B cell (primary cell): ENCODE results near the gene GBA2. TPM values are rescaled to one million over a fixed set of nuclear protein-coding genes. Genes with fewer than 3 reads are reported as not detected.

Experiments
- ATAC-seq: fragments of 200-7000 bp; cut with Tn5 transposase; one replicate; pipeline ENCODE4 v1.10.0; 2021; ENCODE audit warnings: low read depth, mild to moderate bottlenecking, moderate number of reproducible peaks, moderate library complexity
- CTCF ChIA-PET: fragments of 350-600 bp; sonication (Branson Sonifier 250); formaldehyde crosslinking; loops from one replicate; lab custom pipeline; 2021; ENCODE audit warnings: antibody characterized with exemption, inconsistent platforms; lab: Charles Lee
- POLR2A ChIA-PET: fragments of 350-600 bp; sonication (Branson Sonifier 250); formaldehyde crosslinking; loops from one replicate; lab custom pipeline; 2021; ENCODE audit warnings: antibody characterized with exemption; lab: Charles Lee
- DNase-seq: peaks from one replicate; pipeline ENCODE4 v3.0.0; 2013
- H2AFZ ChIP-seq: 2 replicates; pipeline ENCODE4 v1.6.1; 2012; ENCODE audit warnings: mild to moderate bottlenecking, low read depth, low read length; ENCODE audit not compliant: insufficient read depth, poor library complexity, severe bottlenecking
- H3K27ac ChIP-seq, 2 donors: 1 replicate in 1 of 2; 2 replicates in 1 of 2; pipeline ENCODE4 v1.5.1; 2012 to 2013; ENCODE audit warnings: low read length in 2 of 2, mild to moderate bottlenecking in 2 of 2, moderate library complexity in 1 of 2
- H3K27me3 ChIP-seq, 4 experiments: fragments of 200-600 bp in 1 of 4; sonication (generic) in 1 of 4; replicated peaks in 1 of 4; 1 replicate in 2 of 4; 2 replicates in 2 of 4; pipeline versions ENCODE4 v1.6.1 to v1.7.0; 2013 to 2016; ENCODE audit warnings: low read length in 3 of 4, mild to moderate bottlenecking in 2 of 4, mixed read lengths in 1 of 4, moderate library complexity in 1 of 4; ENCODE audit not compliant: insufficient read depth in 4 of 4, control insufficient read depth in 3 of 4; ENCODE audit errors: control extremely low read depth in 1 of 4
- H3K36me3 ChIP-seq, 2 experiments: replicated peaks in 1 of 2; 1 replicate in 1 of 2; 2 replicates in 1 of 2; pipeline versions ENCODE4 v1.6.1 to v1.7.1; 2013; ENCODE audit warnings: low read length in 1 of 2; ENCODE audit not compliant: insufficient read depth in 2 of 2, control insufficient read depth in 1 of 2; ENCODE audit errors: control extremely low read depth in 1 of 2, extremely low read depth in 1 of 2
- H3K4me1 ChIP-seq, 2 donors: fragments of 200-600 bp in 1 of 2; sonication (generic) in 1 of 2; 1 replicate in 1 of 2; 2 replicates in 1 of 2; pipeline versions ENCODE4 v1.5.1 to v1.6.1; 2013 to 2017; ENCODE audit warnings: low read length in 2 of 2; ENCODE audit not compliant: control insufficient read depth in 2 of 2, insufficient read depth in 2 of 2
- H3K4me2 ChIP-seq: replicated peaks from 2 replicates; pipeline ENCODE3; 2012; ENCODE audit warnings: mild to moderate bottlenecking, low read depth, low read length; ENCODE audit not compliant: poor library complexity, severe bottlenecking
- H3K4me3 ChIP-seq, 5 experiments: fragments of 200-600 bp in 1 of 5; sonication (generic) in 1 of 5; 1 replicate in 3 of 5; 2 replicates in 2 of 5; pipeline versions ENCODE4 v1.5.1 to v1.7.0; 2011 to 2016; ENCODE audit warnings: low read length in 4 of 5, mild to moderate bottlenecking in 4 of 5, low read depth in 2 of 5, control low read depth in 1 of 5, moderate library complexity in 1 of 5; ENCODE audit not compliant: insufficient read depth in 1 of 5; ENCODE audit errors: control extremely low read depth in 1 of 5, extremely low read depth in 1 of 5
- H3K79me2 ChIP-seq: fragments of 200-600 bp; sonication (generic); one replicate; pipeline ENCODE4 v1.6.0; 2016; ENCODE audit warnings: low read length; ENCODE audit not compliant: control insufficient read depth, insufficient read depth
- H3K9ac ChIP-seq: fragments of 200-600 bp; sonication (generic); 2 replicates; pipeline ENCODE4 v1.6.1; 2017; ENCODE audit warnings: mild to moderate bottlenecking, low read length, moderate library complexity
- H3K9me3 ChIP-seq, 3 donors: one replicate each; pipeline versions ENCODE4 v1.6.1 to v1.7.1; 2013; ENCODE audit warnings: low read length in 2 of 3; ENCODE audit not compliant: control insufficient read depth in 2 of 3, insufficient read depth in 1 of 3; ENCODE audit errors: control extremely low read depth in 1 of 3
- H4K20me1 ChIP-seq: 2 replicates; pipeline ENCODE4 v1.6.0; 2012; ENCODE audit warnings: mild to moderate bottlenecking, low read length; ENCODE audit not compliant: insufficient read depth, control insufficient read depth, poor library complexity, severe bottlenecking
- H3K27ac Mint-ChIP-seq: one replicate; pipeline ENCODE4 v1.8.0; 2021; ENCODE audit warnings: mixed read lengths
- H3K27me3 Mint-ChIP-seq: one replicate; pipeline ENCODE4 v1.8.0; 2021; ENCODE audit warnings: mixed read lengths
- H3K4me1 Mint-ChIP-seq: one replicate; pipeline ENCODE4 v1.8.0; 2021; ENCODE audit warnings: mixed read lengths
- H3K4me3 Mint-ChIP-seq: one replicate; pipeline ENCODE4 v1.8.0; 2021; ENCODE audit warnings: mixed read lengths
- H3K9me3 Mint-ChIP-seq: one replicate; pipeline ENCODE4 v1.8.0; 2022; ENCODE audit warnings: mixed read lengths; ENCODE audit not compliant: insufficient read depth
- CTCF ChIP-seq: fragments of 200-600 bp; IDR thresholded peaks from one replicate; pipeline ENCODE4 v1.8.0; 2022; ENCODE audit warnings: antibody characterized with exemption, mild to moderate bottlenecking
- EZH2 ChIP-seq: IDR thresholded peaks from 2 replicates; pipeline ENCODE4 v1.6.1; 2012; ENCODE audit warnings: borderline replicate concordance, low read depth, mild to moderate bottlenecking, moderate library complexity, low read length; ENCODE audit not compliant: insufficient read depth, poor library complexity, severe bottlenecking
- WGBS: methylation state at CpG from one replicate; pipeline ENCODE4 v1.1.5; 2013; ENCODE audit warnings: missing lambda C conversion rate; ENCODE audit not compliant: insufficient coverage; 5-methylcytosine and 5-hydroxymethylcytosine counted together
- intact Hi-C: fragments of 100-400 bp; cut with micrococcal nuclease; formaldehyde crosslinking; loops from one replicate; pipeline ENCODE4 v1.10.0; 2022
- polyA plus RNA-seq: library from polyadenylated mRNA; depleted of rRNA; stranded (reverse); fragments of >200 nt; gene quantifications from 2 replicates; pipeline ENCODE4 v1.2.3, GENCODE V29; 2012
- total RNA-seq, 2 donors: library from RNA; stranded (reverse); fragments of 120-200 nt in 1 of 2; gene quantifications; 1 replicate in 1 of 2; 2 replicates in 1 of 2; pipeline versions ENCODE4 v1.2.3 to v1.2.4, GENCODE V29; 2013 to 2022

GBA2 gene
- total and polyA plus RNA-seq, 2 donors (not counting 1 experiment from before 2014, with no cell fraction given), result 114 to 137 TPM

- POLR2A ChIA-PET, result interaction anchor here (4.4 kb wide), 1 partner anchor 11 kb away, joined by 21 read pairs; no protein-coding TSS in a partner anchor
- intact Hi-C loops, result loop anchor here (5.0 kb wide), 1 partner anchor 1272 kb away; the partner anchor contains the start of genes DNAI1 and FAM219A
- H3K36me3 ChIP-seq, result peaks cover 7 to 39% of the 10 kb centered on the region in 2 experiments
- H3K4me3 ChIP-seq, result peak overlapping the region in 2 of 5 experiments; percentile 3 to 44
- H3K79me2 ChIP-seq, result peaks cover 80% of the 10 kb centered on the region
- peaks cover 57% of the 10 kb centered on the region for H4K20me1 ChIP-seq
- ATAC-seq (no peak), DNase-seq (no peak)
- H3K9ac ChIP-seq, result peak overlapping the region; percentile 84
- H3K9me3 ChIP-seq, result no peaks in the 10 kb centered on the region
- peak overlapping the region; percentile 89 for H3K4me2 ChIP-seq
- peaks cover 13% of the 10 kb centered on the region for H3K4me1 Mint-ChIP-seq
- H3K27me3 ChIP-seq, result no peaks in the 10 kb centered on the region
- peak overlapping the region in 1 of 2 donors; percentile 92 for H3K27ac ChIP-seq
- H2AFZ ChIP-seq, result peak overlapping the region; percentile 25
- H3K9me3 Mint-ChIP-seq, result no peaks in the 10 kb centered on the region
- TF ChIP-seq EZH2 (no peak), CTCF (no peak)
- 42% methylated on average over 1 of the region's 3 CpGs for WGBS
- CTCF ChIA-PET, result interaction anchor here (0.6 to 9.0 kb wide), 15 partner anchors 27 to 153 kb away, joined by 3 to 115 read pairs (median 5); partner anchors contain the start of genes CCDC107, RMRP, TESK1 and TPM2
- no peak overlapping the region for H3K4me3 Mint-ChIP-seq
- no peak overlapping the region for H3K27ac Mint-ChIP-seq
- H3K27me3 Mint-ChIP-seq, result no peaks in the 10 kb centered on the region
- H3K4me1 ChIP-seq, result peaks cover 63 to 67% of the 10 kb centered on the region in 2 donors
Measured at GRCh38 chr9:35729101-35729500, 19.9 kb downstream of the GBA2 start.
